ENCODE data around the gene IQGAP2.

DNA sequence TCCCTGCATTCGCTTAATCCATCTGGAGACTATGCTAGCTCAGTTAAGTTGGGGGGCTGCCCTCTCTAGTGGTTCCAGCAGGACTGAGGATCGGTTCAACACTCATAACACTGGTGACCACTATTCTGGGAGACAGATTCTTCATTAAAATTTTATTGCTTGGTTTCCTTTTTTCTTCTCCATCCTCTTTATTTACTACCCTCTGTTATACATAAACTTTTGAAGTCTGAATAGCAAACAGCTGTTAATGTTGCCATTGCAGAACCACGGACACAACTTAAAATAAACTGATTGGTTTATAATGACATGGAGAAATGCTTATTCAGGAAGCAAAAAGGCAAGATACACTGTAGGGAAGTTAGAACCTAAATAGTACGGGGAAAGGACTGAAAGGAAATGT, 22.1 kb downstream of the IQGAP2 start:
- TF ChIP-seq, protein P1, sequence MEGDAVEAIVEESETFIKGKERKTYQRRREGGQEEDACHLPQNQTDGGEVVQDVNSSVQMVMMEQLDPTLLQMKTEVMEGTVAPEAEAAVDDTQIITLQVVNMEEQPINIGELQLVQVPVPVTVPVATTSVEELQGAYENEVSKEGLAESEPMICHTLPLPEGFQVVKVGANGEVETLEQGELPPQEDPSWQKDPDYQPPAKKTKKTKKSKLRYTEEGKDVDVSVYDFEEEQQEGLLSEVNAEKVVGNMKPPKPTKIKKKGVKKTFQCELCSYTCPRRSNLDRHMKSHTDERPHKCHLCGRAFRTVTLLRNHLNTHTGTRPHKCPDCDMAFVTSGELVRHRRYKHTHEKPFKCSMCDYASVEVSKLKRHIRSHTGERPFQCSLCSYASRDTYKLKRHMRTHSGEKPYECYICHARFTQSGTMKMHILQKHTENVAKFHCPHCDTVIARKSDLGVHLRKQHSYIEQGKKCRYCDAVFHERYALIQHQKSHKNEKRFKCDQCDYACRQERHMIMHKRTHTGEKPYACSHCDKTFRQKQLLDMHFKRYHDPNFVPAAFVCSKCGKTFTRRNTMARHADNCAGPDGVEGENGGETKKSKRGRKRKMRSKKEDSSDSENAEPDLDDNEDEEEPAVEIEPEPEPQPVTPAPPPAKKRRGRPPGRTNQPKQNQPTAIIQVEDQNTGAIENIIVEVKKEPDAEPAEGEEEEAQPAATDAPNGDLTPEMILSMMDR (conservative IDR thresholded peaks at IDR 0.05; ENCODE audit: low read length), result no peak
- TF ChIP-seq EZH2phosphoT487 (IDR thresholded peaks at IDR 0.05; ENCODE audit: borderline replicate concordance), result no peak
